Globus pallidus (tissue), 1 donor: Measurements from ENCODE around the gene PYGO2.
"Not testable (repeated sequence)": the region's sequence is repeated elsewhere in the genome, so short reads cannot be mapped to it uniquely, and the experiment has no call there.

ENCODE experiments used
- DNase-seq: peaks from one replicate; pipeline ENCODE4 v3.0.0-alpha.2; 2015; ENCODE audit warnings: low spot score

PYGO2 gene

DNA sequence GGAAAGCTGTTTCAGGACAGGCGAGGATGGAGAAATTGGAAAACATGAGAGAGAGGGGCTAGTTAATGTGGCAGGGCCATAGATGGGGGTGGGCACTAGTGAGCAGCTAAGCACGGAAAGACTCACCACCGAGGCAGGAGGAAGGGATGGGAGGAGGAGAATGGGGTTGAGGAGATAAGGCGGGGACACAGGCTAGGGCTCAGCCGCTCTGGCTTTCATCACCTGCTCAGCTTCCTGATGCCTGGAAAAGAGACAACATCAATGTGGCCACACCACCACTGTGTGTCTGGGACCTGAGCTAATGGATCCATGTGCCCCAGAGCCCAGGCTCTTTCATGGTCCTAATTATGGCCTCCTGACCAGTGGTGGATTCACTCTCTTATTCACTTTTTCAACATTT lies 52.6 kb downstream of the PYGO2 start:
- no peak for DNase-seq

DNA sequence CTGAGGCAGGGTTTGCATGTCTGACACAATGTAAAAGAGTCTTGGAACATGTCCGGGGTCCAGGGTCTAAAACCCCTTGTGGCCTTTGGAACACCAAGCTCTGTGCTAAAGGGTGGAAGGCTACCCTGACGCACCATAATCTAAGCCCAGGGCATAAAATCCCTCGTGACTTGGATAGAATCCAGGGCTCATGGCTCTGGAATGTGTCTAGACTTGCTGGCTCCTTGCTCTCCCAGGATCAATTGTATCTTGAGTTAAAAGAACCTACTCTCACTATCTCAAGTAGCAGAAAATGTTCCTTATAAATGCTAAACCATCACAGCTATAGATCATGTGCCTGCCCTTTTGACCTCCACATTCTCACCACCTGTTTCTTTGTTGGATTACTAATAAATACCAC lies 53.5 kb downstream of the PYGO2 start:
- DNase-seq: not testable (repeated sequence)
